Loucy (cell line): ENCODE measurements around the gene CPSF7.

ENCODE experiments used
- H2AFZ ChIP-seq: fragments of 200-600 bp; sonication (generic); 2 replicates; pipeline ENCODE4 v1.6.0; 2016; ENCODE audit warnings: antibody characterized with exemption, mild to moderate bottlenecking, low read length, moderate library complexity
- H3F3A ChIP-seq: fragments of 200-600 bp; 2 replicates; pipeline ENCODE4 v1.6.0; 2016; ENCODE audit warnings: antibody characterized with exemption, low read depth, mild to moderate bottlenecking
- H3K27me3 ChIP-seq: fragments of 200-600 bp; sonication (generic); 2 replicates; pipeline ENCODE4 v1.6.1; 2014; ENCODE audit warnings: low read length, mild to moderate bottlenecking; ENCODE audit not compliant: insufficient read depth, poor library complexity, severe bottlenecking
- H3K36me3 ChIP-seq: fragments of 200-600 bp; sonication (generic); 2 replicates; pipeline ENCODE4 v1.6.1; 2016; ENCODE audit warnings: low read length; ENCODE audit not compliant: insufficient read depth
- H3K4me1 ChIP-seq: fragments of 200-600 bp; sonication (generic); 2 replicates; pipeline ENCODE4 v1.5.1; 2014; ENCODE audit warnings: low read length, mild to moderate bottlenecking; ENCODE audit not compliant: insufficient read depth, poor library complexity, severe bottlenecking
- H3K4me2 ChIP-seq: fragments of 200-600 bp; sonication (generic); 2 replicates; pipeline ENCODE4 v1.6.0; 2014; ENCODE audit warnings: antibody characterized with exemption, low read length, low read depth, mild to moderate bottlenecking; ENCODE audit not compliant: poor library complexity, severe bottlenecking
- H3K4me3 ChIP-seq: fragments of 200-600 bp; sonication (generic); 2 replicates; pipeline ENCODE4 v1.5.1; 2014; ENCODE audit warnings: low read length, mild to moderate bottlenecking, mixed read lengths; ENCODE audit not compliant: poor library complexity, severe bottlenecking
- H3K79me2 ChIP-seq: fragments of 200-600 bp; sonication (generic); 2 replicates; pipeline ENCODE4 v1.6.1; 2014; ENCODE audit warnings: low read length; ENCODE audit not compliant: insufficient read depth
- H3K9ac ChIP-seq: fragments of 200-600 bp; sonication (generic); 2 replicates; pipeline ENCODE4 v1.6.0; 2014; ENCODE audit warnings: mild to moderate bottlenecking, low read depth, low read length, moderate library complexity; ENCODE audit not compliant: poor library complexity, severe bottlenecking
- H3K9me2 ChIP-seq: fragments of 200-600 bp; sonication (generic); replicated peaks from 2 replicates; pipeline ENCODE4 v1.6.1; 2016; ENCODE audit warnings: low read depth, low read length, mixed read lengths
- H3K9me3 ChIP-seq: fragments of 200-600 bp; sonication (generic); 2 replicates; pipeline ENCODE4 v1.6.1; 2014; ENCODE audit warnings: mild to moderate bottlenecking, antibody characterized with exemption, low read length, low read depth; ENCODE audit not compliant: insufficient read depth
- H4K20me1 ChIP-seq: fragments of 200-600 bp; sonication (generic); 2 replicates; pipeline ENCODE4 v1.6.0; 2014; ENCODE audit warnings: antibody characterized with exemption, low read length, mild to moderate bottlenecking; ENCODE audit not compliant: insufficient read depth, poor library complexity, severe bottlenecking
- EZH2phosphoT487 ChIP-seq: fragments of 200-600 bp; IDR thresholded peaks from 2 replicates; pipeline ENCODE4 v1.6.1; 2018; ENCODE audit warnings: antibody characterized with exemption, mild to moderate bottlenecking, moderate library complexity, borderline replicate concordance
- TF ChIP-seq, protein P1 (sequence below): fragments of 200-600 bp; sonication (generic); conservative IDR thresholded peaks from 2 replicates; pipeline ENCODE4 v1.5.1; 2014; ENCODE audit warnings: mild to moderate bottlenecking, antibody characterized with exemption, low read length

The CPSF7 gene

DNA sequence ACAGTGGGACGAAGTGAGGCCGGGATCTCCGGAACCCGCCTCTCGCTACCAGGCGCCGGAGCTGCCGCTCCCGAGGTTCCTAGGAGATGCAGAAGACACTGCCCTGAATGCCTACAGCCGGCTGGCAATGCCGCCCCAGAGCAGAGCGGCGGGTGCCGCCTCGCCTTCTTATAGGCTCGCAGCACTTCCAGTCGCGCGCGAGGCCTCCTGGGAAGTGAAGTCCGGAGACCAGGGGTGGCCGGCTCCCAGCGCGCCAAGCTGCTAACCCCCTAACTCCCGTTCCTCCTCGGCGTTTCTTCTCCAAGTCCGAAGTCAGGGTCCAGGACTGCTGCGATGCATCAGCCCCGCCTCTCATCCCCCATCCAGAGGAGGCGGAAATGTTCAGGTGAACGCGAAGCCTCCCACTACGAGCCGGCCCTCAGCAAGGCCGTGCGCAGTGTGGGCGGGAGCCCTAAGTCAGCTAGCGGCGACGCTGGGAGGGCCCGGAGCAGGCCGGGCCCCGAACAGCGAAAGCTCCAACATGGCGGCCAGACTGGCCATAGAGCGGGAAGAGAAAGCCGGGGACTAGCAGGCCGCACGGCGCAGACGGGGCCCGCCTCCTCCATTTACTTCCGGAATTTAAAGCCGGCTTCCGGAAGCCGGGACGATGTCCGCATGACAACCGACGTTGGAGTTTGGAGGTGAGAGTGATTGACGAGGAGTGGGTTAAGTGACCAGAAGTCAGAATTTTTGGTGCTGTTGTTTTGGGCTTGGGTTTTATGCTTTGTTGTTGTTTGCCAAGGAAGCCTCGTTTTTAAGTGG is 67.8 kb downstream of the CPSF7 start, which contains the start of the genes CYB561A3 and TMEM138:
CYB561A3 (minus strand) TSS at position 142 of the 801 bp plus-strand sequence. CDS start 5,169 bp downstream, outside the sequence.
TMEM138 (plus strand) TSS at position 634 of the 801 bp plus-strand sequence. CDS start 2,017 bp downstream, outside the sequence.
- TF ChIP-seq, protein P1, sequence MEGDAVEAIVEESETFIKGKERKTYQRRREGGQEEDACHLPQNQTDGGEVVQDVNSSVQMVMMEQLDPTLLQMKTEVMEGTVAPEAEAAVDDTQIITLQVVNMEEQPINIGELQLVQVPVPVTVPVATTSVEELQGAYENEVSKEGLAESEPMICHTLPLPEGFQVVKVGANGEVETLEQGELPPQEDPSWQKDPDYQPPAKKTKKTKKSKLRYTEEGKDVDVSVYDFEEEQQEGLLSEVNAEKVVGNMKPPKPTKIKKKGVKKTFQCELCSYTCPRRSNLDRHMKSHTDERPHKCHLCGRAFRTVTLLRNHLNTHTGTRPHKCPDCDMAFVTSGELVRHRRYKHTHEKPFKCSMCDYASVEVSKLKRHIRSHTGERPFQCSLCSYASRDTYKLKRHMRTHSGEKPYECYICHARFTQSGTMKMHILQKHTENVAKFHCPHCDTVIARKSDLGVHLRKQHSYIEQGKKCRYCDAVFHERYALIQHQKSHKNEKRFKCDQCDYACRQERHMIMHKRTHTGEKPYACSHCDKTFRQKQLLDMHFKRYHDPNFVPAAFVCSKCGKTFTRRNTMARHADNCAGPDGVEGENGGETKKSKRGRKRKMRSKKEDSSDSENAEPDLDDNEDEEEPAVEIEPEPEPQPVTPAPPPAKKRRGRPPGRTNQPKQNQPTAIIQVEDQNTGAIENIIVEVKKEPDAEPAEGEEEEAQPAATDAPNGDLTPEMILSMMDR, result no peak
- no peak for TF ChIP-seq EZH2phosphoT487
- Histone ChIP-seq H3K4me1 (peaks cover 21% of the 10 kb centered on the region), H2AFZ (peak within 1 kb of the TSS; percentile 82), H3K9me3 (no peaks in the 10 kb centered on the region), H3K9me2 (no peaks in the 10 kb centered on the region), H4K20me1 (peaks cover 6% of the 10 kb centered on the region), H3F3A (no peaks in the 10 kb centered on the region), H3K4me2 (peak within 1 kb of the TSS; percentile 100), H3K79me2 (peaks cover 47% of the 10 kb centered on the region), H3K4me3 (peak within 1 kb of the TSS; percentile 93), H3K27me3 (no peaks in the 10 kb centered on the region), H3K9ac (peak within 1 kb of the TSS; percentile 95), H3K36me3 (peaks cover 26% of the 10 kb centered on the region; the same call in 1 of the 2 replicates)

DNA sequence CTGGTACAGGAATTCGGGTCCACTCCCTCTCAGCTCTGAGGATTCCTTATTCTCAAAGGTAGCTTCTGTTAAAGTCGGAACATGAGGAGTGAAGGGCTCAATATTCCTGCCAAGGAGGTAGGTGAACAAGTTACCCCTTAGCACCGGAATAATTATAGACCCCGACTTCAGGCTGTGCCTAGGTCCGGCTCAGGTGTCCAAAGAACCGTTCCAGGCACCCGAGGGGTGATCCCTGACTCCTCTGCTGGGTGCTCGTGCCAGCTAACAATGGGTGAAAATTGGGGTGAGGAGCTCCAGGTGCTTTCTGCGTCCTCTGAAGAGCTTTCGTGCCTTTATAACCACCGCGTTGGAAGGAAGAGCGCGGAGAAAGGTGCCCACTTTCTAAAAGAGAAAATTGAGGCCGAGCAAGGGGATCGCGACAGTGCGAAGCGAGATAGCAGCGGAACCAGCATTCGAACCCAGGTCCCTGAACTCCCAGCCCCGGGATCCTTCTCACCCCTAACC is 68.5 kb downstream of the CPSF7 start:
- TF ChIP-seq, protein P1, result no peak
- H3K4me1 ChIP-seq, result peaks cover 21% of the 10 kb centered on the region
- peak overlapping the region; percentile 93 for H3K4me3 ChIP-seq
- peaks cover 20% of the 10 kb centered on the region; the same call in 1 of the 2 replicates for H3K36me3 ChIP-seq
- H4K20me1 ChIP-seq, result peaks cover 6% of the 10 kb centered on the region
- H3K79me2 ChIP-seq, result peaks cover 47% of the 10 kb centered on the region
- H3F3A ChIP-seq, result no peaks in the 10 kb centered on the region
- H3K9me3 ChIP-seq, result no peaks in the 10 kb centered on the region
- H3K9ac ChIP-seq, result peak overlapping the region; percentile 95
- H3K27me3 ChIP-seq, result no peaks in the 10 kb centered on the region
- peak overlapping the region; percentile 82 for H2AFZ ChIP-seq
- H3K4me2 ChIP-seq, result peak overlapping the region; percentile 100
- no peaks in the 10 kb centered on the region for H3K9me2 ChIP-seq

DNA sequence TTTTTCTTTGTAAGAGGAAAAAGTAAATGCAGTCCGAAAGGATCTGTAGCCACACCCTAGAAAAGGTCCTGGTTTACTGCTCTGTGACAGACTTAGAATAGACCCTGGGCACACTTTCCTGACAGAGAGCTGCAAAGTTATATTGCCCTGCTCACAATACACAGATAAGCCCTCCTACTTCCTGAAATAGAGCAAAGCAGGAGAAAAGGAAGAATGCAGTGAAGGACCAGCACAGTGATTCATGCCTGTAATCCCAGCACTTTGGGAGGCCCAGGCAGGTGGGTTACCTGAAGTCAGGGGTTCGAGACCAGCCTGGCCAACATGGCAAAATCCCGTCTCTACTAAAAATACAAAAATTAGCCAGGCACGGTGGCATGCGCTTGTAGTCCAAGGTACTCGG is 70.3 kb downstream of the CPSF7 start:
- Histone ChIP-seq H3K4me1 (peaks cover 21% of the 10 kb centered on the region), H4K20me1 (peaks cover 6% of the 10 kb centered on the region), H3K27me3 (no peaks in the 10 kb centered on the region), H3K79me2 (peaks cover 40% of the 10 kb centered on the region), H2AFZ (no peak overlapping the region), H3K36me3 (peaks cover 8% of the 10 kb centered on the region; the same call in 1 of the 2 replicates), H3K9me2 (no peaks in the 10 kb centered on the region), H3F3A (no peaks in the 10 kb centered on the region), H3K4me3 (peak overlapping the region; percentile 14), H3K4me2 (peak overlapping the region; percentile 100), H3K9me3 (no peaks in the 10 kb centered on the region), H3K9ac (peak overlapping the region; percentile 95)
- TF ChIP-seq, protein P1, result no peak
- no peak for TF ChIP-seq EZH2phosphoT487
